ENCODE measurements around the gene OSBPL3.

OSBPL3 gene

GRCh38 chr7:24972166-24972477 is 7.9 kb downstream of the OSBPL3 start:
- no peak for DNase-seq (ENCODE audit: insufficient read length, low spot score)
- TF ChIP-seq POU2F2 (IDR thresholded peaks at IDR 0.05; ENCODE audit: low read depth, low read length) (no peak), SPI1 (IDR thresholded peaks at IDR 0.05; ENCODE audit: low read depth, low read length) (no peak), POLR2AphosphoS5 (IDR thresholded peaks at IDR 0.05; ENCODE audit: low read depth, low read length) (no peak), TAF1 (IDR thresholded peaks at IDR 0.05; ENCODE audit: low read depth, low read length) (no peak), POLR2A (IDR thresholded peaks at IDR 0.05; ENCODE audit: low read depth, low read length) (no peak)
- no peak for FAIRE-seq

GRCh38 chr7:24971333-24972165 is 8.4 kb downstream of the OSBPL3 start:
- DNase-seq (ENCODE audit: insufficient read length, low spot score) (no peak), FAIRE-seq (peak; percentile 13)

GRCh38 chr7:24970676-24971075 is 9.3 kb downstream of the OSBPL3 start:
- no peak for DNase-seq (ENCODE audit: insufficient read length, low spot score)
- FAIRE-seq = no peak
- TF ChIP-seq POLR2A (IDR thresholded peaks at IDR 0.05; ENCODE audit: low read depth, low read length) (no peak), SPI1 (IDR thresholded peaks at IDR 0.05; ENCODE audit: low read depth, low read length) (no peak), POLR2AphosphoS5 (IDR thresholded peaks at IDR 0.05; ENCODE audit: low read depth, low read length) (no peak), POU2F2 (IDR thresholded peaks at IDR 0.05; ENCODE audit: low read depth, low read length) (no peak), PAX5 (IDR thresholded peaks at IDR 0.05; ENCODE audit: insufficient read depth, low read length, severe bottlenecking) (no peak), TAF1 (IDR thresholded peaks at IDR 0.05; ENCODE audit: low read depth, low read length) (no peak)

More at GRCh38 chr7:24971333-24972165, 8.4 kb downstream of the OSBPL3 start:
- TF ChIP-seq PAX5 (IDR thresholded peaks at IDR 0.05; ENCODE audit: insufficient read depth, low read length, severe bottlenecking) (no peak), POU2F2 (IDR thresholded peaks at IDR 0.05; ENCODE audit: low read depth, low read length) (no peak), TAF1 (IDR thresholded peaks at IDR 0.05; ENCODE audit: low read depth, low read length) (no peak), SPI1 (IDR thresholded peaks at IDR 0.05; ENCODE audit: low read depth, low read length) (no peak), POLR2AphosphoS5 (IDR thresholded peaks at IDR 0.05; ENCODE audit: low read depth, low read length) (no peak), POLR2A (IDR thresholded peaks at IDR 0.05; ENCODE audit: low read depth, low read length) (no peak)

- DNase-seq (ENCODE audit: insufficient read length, low spot score) (no peak), FAIRE-seq (no peak)
- TF ChIP-seq POLR2A (IDR thresholded peaks at IDR 0.05; ENCODE audit: low read depth, low read length) (no peak), TAF1 (IDR thresholded peaks at IDR 0.05; ENCODE audit: low read depth, low read length) (no peak), SPI1 (IDR thresholded peaks at IDR 0.05; ENCODE audit: low read depth, low read length) (no peak), POLR2AphosphoS5 (IDR thresholded peaks at IDR 0.05; ENCODE audit: low read depth, low read length) (no peak), PAX5 (IDR thresholded peaks at IDR 0.05; ENCODE audit: insufficient read depth, low read length, severe bottlenecking) (no peak)
Observed at GRCh38 chr7:24968165-24968564, 11.8 kb downstream of the OSBPL3 start.

GRCh38 chr7:24967696-24968095 is 12.3 kb downstream of the OSBPL3 start:
- DNase-seq (ENCODE audit: insufficient read length, low spot score) = no peak
- FAIRE-seq = peak; percentile 48
- TF ChIP-seq TAF1 (IDR thresholded peaks at IDR 0.05; ENCODE audit: low read depth, low read length) (0 out of 2 replicates have a peak, but pooled peaks have one; percentile 16), SPI1 (IDR thresholded peaks at IDR 0.05; ENCODE audit: low read depth, low read length) (no peak), POLR2A (IDR thresholded peaks at IDR 0.05; ENCODE audit: low read depth, low read length) (no peak)

- TF ChIP-seq PAX5 (IDR thresholded peaks at IDR 0.05; ENCODE audit: insufficient read depth, low read length, severe bottlenecking) (no peak), TAF1 (IDR thresholded peaks at IDR 0.05; ENCODE audit: low read depth, low read length) (no peak), POLR2AphosphoS5 (IDR thresholded peaks at IDR 0.05; ENCODE audit: low read depth, low read length) (no peak)
- DNase-seq (ENCODE audit: insufficient read length, low spot score) (no peak), FAIRE-seq (no peak)
Observed at GRCh38 chr7:24966802-24967201, 13.2 kb downstream of the OSBPL3 start.

GRCh38 chr7:24965831-24966708 is 13.9 kb downstream of the OSBPL3 start:
- FAIRE-seq (peak; percentile 97), DNase-seq (ENCODE audit: insufficient read length, low spot score) (no peak)
- TF ChIP-seq PAX5 (IDR thresholded peaks at IDR 0.05; ENCODE audit: insufficient read depth, low read length, severe bottlenecking) = no peak
- peak; percentile 52; the same call in 1 of the 2 replicates for TF ChIP-seq SPI1 (IDR thresholded peaks at IDR 0.05; ENCODE audit: low read depth, low read length)

- TF ChIP-seq POLR2A (IDR thresholded peaks at IDR 0.05; ENCODE audit: low read depth, low read length) = no peak
- no peak for TF ChIP-seq PAX5 (IDR thresholded peaks at IDR 0.05; ENCODE audit: insufficient read depth, low read length, severe bottlenecking)
- TF ChIP-seq POU2F2 (IDR thresholded peaks at IDR 0.05; ENCODE audit: low read depth, low read length) = no peak
- TF ChIP-seq SPI1 (IDR thresholded peaks at IDR 0.05; ENCODE audit: low read depth, low read length) = no peak
- no peak for TF ChIP-seq TAF1 (IDR thresholded peaks at IDR 0.05; ENCODE audit: low read depth, low read length)
- no peak for TF ChIP-seq POLR2AphosphoS5 (IDR thresholded peaks at IDR 0.05; ENCODE audit: low read depth, low read length)
- FAIRE-seq (peak; percentile 23), DNase-seq (ENCODE audit: insufficient read length, low spot score) (no peak)
Observed at GRCh38 chr7:24964191-24964590, 15.8 kb downstream of the OSBPL3 start.

- peak; percentile 88 for FAIRE-seq
- TF ChIP-seq SPI1 (IDR thresholded peaks at IDR 0.05; ENCODE audit: low read depth, low read length) (peak; percentile 86), POLR2A (IDR thresholded peaks at IDR 0.05; ENCODE audit: low read depth, low read length) (no peak), POLR2AphosphoS5 (IDR thresholded peaks at IDR 0.05; ENCODE audit: low read depth, low read length) (no peak), POU2F2 (IDR thresholded peaks at IDR 0.05; ENCODE audit: low read depth, low read length) (peak; percentile 42; the same call in 1 of the 2 replicates), TAF1 (IDR thresholded peaks at IDR 0.05; ENCODE audit: low read depth, low read length) (0 out of 2 replicates have a peak, but pooled peaks have one; percentile 42), PAX5 (IDR thresholded peaks at IDR 0.05; ENCODE audit: insufficient read depth, low read length, severe bottlenecking) (no peak)
- DNase-seq (ENCODE audit: insufficient read length, low spot score) = no peak
Observed at GRCh38 chr7:24963218-24963617, 16.8 kb downstream of the OSBPL3 start.
